ENCODE results near the gene PNMA6E.

- TF ChIP-seq GATA3 (IDR thresholded peaks at IDR 0.05; ENCODE audit: low read depth, low read length) (no peak), GATA2 (IDR thresholded peaks at IDR 0.05; ENCODE audit: low read depth, low read length) (no peak)
These were observed 33.7 kb upstream of the PNMA6E start for GRCh38 chrX:153434801-153435200.

Measured in SH-SY5Y (cell line).